Mesothelial cell of epicardium (in vitro differentiated cells): ENCODE data around the gene BEST4. TPM values are rescaled to one million over a fixed set of nuclear protein-coding genes. Genes with fewer than 3 reads are reported as not detected.

ENCODE experiments used
- DNase-seq, 2 experiments: peaks; one replicate each; pipeline ENCODE4 v3.0.0; 2021; ENCODE audit warnings: low spot score in 2 of 2; ENCODE audit not compliant: unreplicated experiment in 2 of 2
- H3K27ac Mint-ChIP-seq: 2 replicates; pipeline ENCODE4 v1.8.0; 2021; ENCODE audit warnings: mixed read lengths
- H3K27me3 Mint-ChIP-seq: 2 replicates; pipeline ENCODE4 v1.8.0; 2021; ENCODE audit warnings: low read depth, mixed read lengths
- H3K36me3 Mint-ChIP-seq: 2 replicates; pipeline ENCODE4 v1.8.0; 2021; ENCODE audit warnings: mixed read lengths
- H3K4me1 Mint-ChIP-seq: 2 replicates; pipeline ENCODE4 v1.8.0; 2021; ENCODE audit warnings: mixed read lengths
- H3K4me3 Mint-ChIP-seq: 2 replicates; pipeline ENCODE4 v1.8.0; 2021; ENCODE audit warnings: mild to moderate bottlenecking, moderate library complexity, mixed read lengths
- H3K9me3 Mint-ChIP-seq: 2 replicates; pipeline ENCODE4 v1.8.0; 2021; ENCODE audit warnings: mixed read lengths
- CTCF ChIP-seq: fragments of 200-600 bp; sonication (generic); IDR thresholded peaks from one replicate; pipeline ENCODE4 v1.5.0; 2021; ENCODE audit warnings: antibody characterized with exemption; ENCODE audit not compliant: unreplicated experiment
- total RNA-seq: library from RNA; stranded (reverse); gene quantifications from 3 replicates; pipeline ENCODE4 v1.2.1, GENCODE V29; 2021

BEST4 gene
- total RNA-seq, 1 donor from 2014 or later, result 1.4 TPM

- Mint-ChIP-seq H3K4me1 (peaks cover 45% of the 10 kb centered on the region), H3K4me3 (peak within 1 kb of the TSS; percentile 63), H3K27me3 (no peaks in the 10 kb centered on the region), H3K9me3 (no peaks in the 10 kb centered on the region), H3K27ac (peak within 1 kb of the TSS; percentile 99), H3K36me3 (peaks cover 11% of the 10 kb centered on the region)
- peak; percentile 72 to 86 for DNase-seq
- TF ChIP-seq CTCF, result no peak
These were observed 20.3 kb upstream of the BEST4 start, which contains the start of gene BTBD19 for GRCh38 chr1:44808063-44808937. TSS of gene BTBD19 (plus strand) at chr1:44808523. CDS start at chr1:44808821, 298 bp downstream.

GRCh38 chr1:44807364-44808062, 19.5 kb upstream of the BEST4 start:
- Mint-ChIP-seq H3K27me3 (no peaks in the 10 kb centered on the region), H3K4me3 (peak overlapping the region; percentile 38), H3K4me1 (peaks cover 45% of the 10 kb centered on the region), H3K27ac (peak overlapping the region; percentile 99), H3K36me3 (peaks cover 18% of the 10 kb centered on the region), H3K9me3 (no peaks in the 10 kb centered on the region)
- DNase-seq, result peak; percentile 54 to 76
- TF ChIP-seq CTCF, result no peak

- no peak for DNase-seq
- no peak for TF ChIP-seq CTCF
- Mint-ChIP-seq H3K4me1 (peaks cover 46% of the 10 kb centered on the region), H3K27me3 (no peaks in the 10 kb centered on the region), H3K4me3 (peak within 1 kb of the TSS; percentile 63), H3K27ac (peak within 1 kb of the TSS; percentile 99), H3K9me3 (no peaks in the 10 kb centered on the region), H3K36me3 (peaks cover 14% of the 10 kb centered on the region)
These were observed 18.9 kb upstream of the BEST4 start, which contains the start of gene DYNLT4 for GRCh38 chr1:44806704-44807363. TSS of gene DYNLT4 (minus strand) at chr1:44807351. CDS start at chr1:44806668, 683 bp downstream.

GRCh38 chr1:44806025-44806703, 18.2 kb upstream of the BEST4 start:
- Mint-ChIP-seq H3K9me3 (no peaks in the 10 kb centered on the region), H3K4me1 (peaks cover 43% of the 10 kb centered on the region), H3K4me3 (no peak overlapping the region), H3K27ac (peak overlapping the region; percentile 99), H3K27me3 (no peaks in the 10 kb centered on the region), H3K36me3 (peaks cover 14% of the 10 kb centered on the region)
- DNase-seq, result no peak
- no peak for TF ChIP-seq CTCF
